GM19395 (cell line): ENCODE measurements around the gene MAFF.
"Not testable (repeated sequence)": the region's sequence is repeated elsewhere in the genome, so short reads cannot be mapped to it uniquely, and the experiment has no call there.

ENCODE experiments used
- ATAC-seq: cut with Tn5 transposase; IDR thresholded peaks from one replicate; pipeline ENCODE4 v1.9.1; 2021; ENCODE audit warnings: mild to moderate bottlenecking, moderate library complexity; ENCODE audit not compliant: unreplicated experiment

MAFF gene

DNA sequence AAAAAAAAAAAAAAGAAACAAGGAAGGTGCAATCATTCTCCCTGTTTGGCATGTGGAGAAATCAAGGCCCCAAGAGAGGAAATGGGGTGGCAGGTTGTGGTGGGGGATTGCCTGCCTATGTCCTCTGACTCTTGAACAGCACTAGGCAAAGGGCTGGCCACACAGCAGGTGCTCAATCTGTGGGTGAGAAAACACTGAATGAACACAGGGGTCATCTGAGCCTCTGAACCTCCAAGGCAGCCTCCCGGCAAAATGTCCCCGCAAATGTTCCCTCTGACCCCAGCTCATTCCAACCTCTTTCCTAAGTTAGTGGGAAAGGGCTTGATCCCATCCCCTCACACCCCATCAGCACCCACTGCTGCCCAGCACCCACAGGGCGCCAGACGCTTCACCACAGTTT lies 24.8 kb upstream of the MAFF start:
- no peak for ATAC-seq

- ATAC-seq, result not testable (repeated sequence)
Observed at GRCh38 chr22:38177571-38177925, 24.2 kb upstream of the MAFF start.

- ATAC-seq, result no peak
Observed at GRCh38 chr22:38177926-38178604, 23.7 kb upstream of the MAFF start.

GRCh38 chr22:38178605-38178937 lies 23.2 kb upstream of the MAFF start:
- ATAC-seq, result not testable (repeated sequence)

- ATAC-seq, result no peak
Observed at GRCh38 chr22:38180841-38181452, 20.8 kb upstream of the MAFF start.

GRCh38 chr22:38181453-38182200 lies 20.2 kb upstream of the MAFF start, which contains the start of gene PLA2G6:
Gene PLA2G6, minus strand, starts transcription at chr22:38181830. Its CDS starts 12,404 bp downstream, at chr22:38169426.
- ATAC-seq, result peak; percentile 83

GRCh38 chr22:38184788-38185187 lies 17.0 kb upstream of the MAFF start:
- ATAC-seq, result no peak

DNA sequence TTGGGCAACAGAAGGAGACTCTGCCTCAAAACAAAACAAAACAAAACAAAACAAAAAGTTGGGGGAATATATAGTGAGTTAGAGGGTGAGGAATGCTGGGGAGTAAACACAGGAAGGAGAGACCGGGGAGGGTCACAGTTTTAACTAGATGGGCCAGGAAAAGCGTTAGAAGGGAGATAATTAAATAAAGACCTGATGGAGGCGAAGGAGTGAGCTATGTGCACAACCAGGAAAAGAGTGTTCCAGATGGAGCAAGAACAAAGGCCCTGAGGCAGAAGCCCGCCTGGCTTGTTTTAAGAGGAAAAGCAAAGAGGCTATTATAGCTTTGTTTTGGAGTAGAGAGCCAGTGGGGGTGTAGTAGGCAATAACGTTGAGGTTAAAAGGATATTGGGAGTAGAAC lies 15.4 kb upstream of the MAFF start:
- ATAC-seq, result no peak

- no peak for ATAC-seq
Observed at GRCh38 chr22:38187413-38188212, 14.2 kb upstream of the MAFF start.

DNA sequence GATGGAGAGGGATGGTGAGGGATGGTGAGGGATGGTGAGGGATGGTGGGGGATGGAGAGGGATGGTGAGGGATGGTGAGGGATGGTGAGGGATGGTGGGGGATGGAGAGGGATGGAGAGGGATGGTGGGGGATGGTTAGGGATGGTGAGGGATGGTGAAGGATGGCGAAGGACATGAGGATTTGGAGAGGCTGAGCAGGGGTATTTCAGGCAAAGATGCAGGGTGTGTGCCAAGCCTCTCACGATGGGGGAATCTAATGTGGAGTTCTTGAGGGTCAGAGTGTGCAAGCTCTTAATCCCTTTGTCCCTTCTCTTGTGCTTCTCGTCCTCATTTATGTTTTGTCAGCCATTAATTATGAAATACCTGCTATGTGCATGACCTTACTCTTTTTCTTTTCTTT lies 12.7 kb upstream of the MAFF start:
- ATAC-seq, result no peak

DNA sequence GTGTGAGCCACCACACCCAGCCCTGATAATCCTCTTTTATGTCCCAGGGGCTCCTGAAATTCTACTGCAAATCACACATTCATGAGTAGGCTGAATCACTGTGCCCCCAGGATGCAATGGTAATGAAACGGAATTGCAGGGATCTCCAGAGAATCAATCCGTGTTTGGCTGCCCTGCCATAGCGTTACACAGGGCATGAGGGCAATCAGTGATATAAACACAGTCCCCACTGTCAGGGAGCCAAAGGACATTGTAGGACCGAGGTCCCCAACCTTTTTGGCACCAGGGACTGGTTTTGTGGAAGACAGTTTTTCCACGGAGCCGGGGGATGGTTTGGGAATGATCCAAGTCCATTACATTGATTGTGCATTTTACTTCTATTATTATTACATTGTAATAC lies 11.2 kb upstream of the MAFF start:
- no peak for ATAC-seq

- ATAC-seq, result no peak
Observed at GRCh38 chr22:38191055-38191454, 10.7 kb upstream of the MAFF start.

DNA sequence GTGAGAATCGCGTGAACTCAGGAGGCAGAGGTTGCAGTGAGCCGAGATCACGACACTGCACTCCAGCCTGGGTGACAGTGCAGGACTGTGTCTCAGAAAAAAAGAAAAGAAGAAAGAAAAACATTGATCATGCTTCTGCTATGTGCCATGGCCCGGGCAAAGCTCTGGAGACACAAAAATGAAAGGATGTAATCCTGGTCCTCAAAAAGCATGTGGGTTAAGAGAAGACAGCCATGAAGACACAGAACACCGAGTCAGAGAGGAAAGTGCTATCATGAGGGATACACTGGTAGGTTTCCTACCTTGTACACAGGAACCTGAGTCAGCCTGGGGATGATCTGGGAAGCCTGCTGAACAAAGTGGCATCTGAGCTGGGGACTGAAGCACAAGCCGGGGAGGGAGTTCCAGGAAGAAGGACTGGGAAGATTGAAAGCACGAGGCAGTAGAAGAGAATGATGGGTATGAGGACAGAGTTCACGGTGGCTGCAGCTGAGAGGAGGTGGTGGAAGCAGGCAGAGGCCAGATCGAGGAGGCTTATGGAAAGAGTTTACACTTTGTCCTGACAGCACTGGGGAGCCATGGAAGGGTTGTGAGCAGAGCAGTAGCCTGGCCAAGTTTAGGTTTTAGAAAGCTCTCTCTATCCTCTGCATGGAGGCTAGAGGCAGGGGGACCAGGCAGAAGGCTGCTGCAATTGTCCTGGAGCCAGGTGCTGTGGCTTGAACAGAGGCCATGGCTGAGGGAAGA lies 9.9 kb upstream of the MAFF start:
- ATAC-seq, result no peak

GRCh38 chr22:38192475-38192863 lies 9.3 kb upstream of the MAFF start:
- ATAC-seq, result no peak

GRCh38 chr22:38193580-38193979 lies 8.2 kb upstream of the MAFF start:
- ATAC-seq, result no peak

DNA sequence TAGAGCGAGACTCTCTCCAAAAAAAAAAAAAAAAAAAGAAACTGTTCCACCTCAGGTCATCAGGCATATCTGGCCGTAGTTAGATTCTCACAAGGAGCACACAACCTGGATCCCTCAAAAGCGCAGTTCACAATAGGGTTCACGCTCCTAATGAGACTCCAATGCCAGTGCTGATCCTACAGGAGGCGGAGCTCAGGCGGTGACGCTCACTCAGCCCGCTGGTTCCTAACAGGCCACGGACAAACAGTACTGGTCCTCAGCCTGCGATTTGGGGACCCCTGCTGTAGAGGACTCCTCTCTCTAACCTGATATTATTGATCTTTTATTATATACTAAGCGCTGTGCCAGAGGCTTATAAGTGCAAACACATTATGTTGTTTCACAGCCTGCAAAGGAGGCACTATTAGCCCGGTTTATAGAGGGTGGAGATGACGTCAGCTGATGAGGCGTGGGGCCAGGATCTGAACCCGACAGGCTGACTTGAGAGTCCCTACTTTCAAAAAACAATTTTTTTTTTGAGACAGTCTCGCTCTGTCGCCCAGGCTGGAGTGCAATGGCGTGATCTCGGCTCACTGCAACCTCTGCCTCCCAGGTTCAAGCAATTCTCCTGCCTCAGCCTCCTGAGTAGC lies 4.9 kb upstream of the MAFF start:
- no peak for ATAC-seq

GRCh38 chr22:38199826-38200559 lies 1.8 kb upstream of the MAFF start:
- no peak for ATAC-seq

DNA sequence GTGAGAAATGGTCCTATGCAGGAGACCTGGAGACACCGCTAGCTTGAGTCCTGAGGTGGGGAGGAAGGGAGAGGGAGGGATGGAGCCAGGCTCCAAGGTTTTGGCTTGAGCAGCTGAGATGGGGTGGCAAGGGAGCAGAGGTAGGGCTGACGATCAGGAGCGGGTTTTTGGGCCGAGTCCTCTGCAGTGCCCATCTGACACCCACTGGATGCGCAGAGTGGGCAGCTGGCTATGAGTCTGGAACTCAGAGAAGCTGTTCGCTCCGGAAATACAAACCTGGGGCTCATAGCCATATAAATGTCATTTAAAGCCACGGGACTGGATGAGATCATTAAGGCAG lies 453 bp upstream of the MAFF start:
- ATAC-seq, result no peak

- no peak for ATAC-seq
Observed at GRCh38 chr22:38202437-38203089, 769 bp downstream of the MAFF start.
